ENCODE measurements around the gene DEPP1. TPM values are rescaled to one million over a fixed set of nuclear protein-coding genes. Genes with fewer than 3 reads are reported as not detected.

DEPP1 gene
- total RNA-seq, 2 experiments from 2014 or later, result not detected

DNA sequence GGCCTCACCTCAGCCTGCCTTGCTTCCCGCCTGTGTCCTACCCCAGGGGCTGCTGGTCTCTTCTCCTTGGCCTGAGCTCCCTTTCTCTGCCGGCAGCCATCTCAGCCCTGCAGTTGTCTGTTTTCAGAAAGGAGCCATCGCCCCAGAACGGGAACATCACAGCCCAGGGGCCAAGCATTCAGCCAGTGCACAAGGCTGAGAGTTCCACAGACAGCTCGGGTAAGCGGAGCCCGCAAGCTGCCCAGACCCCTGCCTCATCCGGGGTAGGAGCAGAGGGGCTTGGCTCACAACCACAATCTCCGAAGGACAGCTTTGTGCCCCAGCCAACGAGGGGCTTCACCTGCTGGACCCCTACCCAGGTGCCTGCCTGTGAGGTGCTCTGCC, 5.3 kb upstream of the DEPP1 start:
- DNase-seq (no peak), ATAC-seq (no peak)
- ChIA-PET CTCF (no interaction called here), POLR2A (no interaction called here)
- no peak overlapping the region for H3K27ac Mint-ChIP-seq
- H3K4me3 Mint-ChIP-seq, result no peak overlapping the region
- H3K9me3 Mint-ChIP-seq (ENCODE audit: insufficient read depth), result no peaks in the 10 kb centered on the region
- peaks cover 11% of the 10 kb centered on the region for H3K27me3 Mint-ChIP-seq (ENCODE audit: low read depth)
- peaks cover 3% of the 10 kb centered on the region for H3K4me1 Mint-ChIP-seq (ENCODE audit: low read depth)
- H3K36me3 Mint-ChIP-seq (ENCODE audit: low read depth), result no peaks in the 10 kb centered on the region

DNA sequence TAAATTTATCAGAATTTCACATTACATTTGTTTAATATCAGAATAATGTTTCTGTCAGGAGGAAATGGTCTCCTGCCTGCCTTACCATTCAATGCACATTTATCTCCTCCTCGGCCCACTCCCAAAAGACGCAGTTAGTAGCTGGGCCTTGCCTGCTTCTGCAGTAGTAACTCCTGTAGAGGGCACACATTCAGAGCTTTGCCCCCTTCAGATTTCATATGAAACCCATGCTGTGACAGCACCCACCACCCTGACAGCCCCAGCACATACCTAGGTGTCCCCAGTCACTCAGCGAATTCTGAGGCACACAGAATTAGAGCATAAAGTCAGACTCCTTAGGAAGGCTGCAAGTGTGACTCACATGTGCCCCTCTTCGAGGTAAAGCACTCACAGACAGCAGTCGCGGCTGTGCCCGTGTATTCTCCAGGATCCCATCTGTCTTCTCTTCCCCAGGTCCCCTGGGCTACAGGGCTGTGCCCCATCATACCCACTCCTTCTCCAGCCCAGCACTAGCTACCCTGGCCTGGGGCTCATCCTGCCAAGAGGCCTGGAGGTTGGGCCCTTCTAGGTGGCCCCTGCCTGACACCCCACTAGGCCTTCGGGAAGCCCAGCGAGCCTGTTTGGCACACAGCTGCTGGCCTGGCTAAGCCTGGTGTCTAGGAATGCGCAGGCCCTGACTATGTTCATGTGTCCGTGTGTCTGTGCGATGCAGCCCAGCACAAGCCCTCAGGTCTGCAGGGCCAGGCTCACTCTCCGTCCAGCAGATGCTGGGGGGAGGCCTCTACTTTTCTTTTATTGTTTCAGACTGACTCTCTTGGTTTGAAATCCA, 4.7 kb upstream of the DEPP1 start:
- no peak overlapping the region for H3K27ac Mint-ChIP-seq
- no peaks in the 10 kb centered on the region for H3K9me3 Mint-ChIP-seq (ENCODE audit: insufficient read depth)
- H3K36me3 Mint-ChIP-seq (ENCODE audit: low read depth), result no peaks in the 10 kb centered on the region
- peaks cover 9% of the 10 kb centered on the region for H3K27me3 Mint-ChIP-seq (ENCODE audit: low read depth)
- ATAC-seq (no peak), DNase-seq (no peak)
- ChIA-PET CTCF (no interaction called here), POLR2A (no interaction called here)
- H3K4me1 Mint-ChIP-seq (ENCODE audit: low read depth), result peaks cover 6% of the 10 kb centered on the region
- H3K4me3 Mint-ChIP-seq, result no peak overlapping the region

GRCh38 chr10:44982496-44982895, 3.9 kb upstream of the DEPP1 start:
- H3K27ac Mint-ChIP-seq, result no peak overlapping the region
- DNase-seq (no peak), ATAC-seq (no peak)
- peaks cover 9% of the 10 kb centered on the region for H3K27me3 Mint-ChIP-seq (ENCODE audit: low read depth)
- H3K4me1 Mint-ChIP-seq (ENCODE audit: low read depth), result peaks cover 10% of the 10 kb centered on the region
- H3K9me3 Mint-ChIP-seq (ENCODE audit: insufficient read depth), result no peaks in the 10 kb centered on the region
- ChIA-PET POLR2A (no interaction called here), CTCF (no interaction called here)
- no peaks in the 10 kb centered on the region for H3K36me3 Mint-ChIP-seq (ENCODE audit: low read depth)
- no peak overlapping the region for H3K4me3 Mint-ChIP-seq

GRCh38 chr10:44982114-44982460, 3.5 kb upstream of the DEPP1 start:
- CTCF ChIA-PET, result interaction anchor here (2.1 kb wide), 1 partner anchor 13 kb away, joined by 6 read pairs; no protein-coding TSS in a partner anchor
- Mint-ChIP-seq H3K4me1 (ENCODE audit: low read depth) (peaks cover 10% of the 10 kb centered on the region), H3K27me3 (ENCODE audit: low read depth) (peaks cover 9% of the 10 kb centered on the region), H3K9me3 (ENCODE audit: insufficient read depth) (no peaks in the 10 kb centered on the region), H3K4me3 (no peak overlapping the region), H3K36me3 (ENCODE audit: low read depth) (no peaks in the 10 kb centered on the region), H3K27ac (no peak overlapping the region)
- POLR2A ChIA-PET, result no interaction called here
- DNase-seq, result no peak
- no peak for ATAC-seq

GRCh38 chr10:44981172-44982113, 2.8 kb upstream of the DEPP1 start:
- no peak overlapping the region for H3K4me3 Mint-ChIP-seq
- H3K36me3 Mint-ChIP-seq (ENCODE audit: low read depth), result no peaks in the 10 kb centered on the region
- no peak overlapping the region for H3K27ac Mint-ChIP-seq
- H3K4me1 Mint-ChIP-seq (ENCODE audit: low read depth), result peaks cover 12% of the 10 kb centered on the region
- no peak for DNase-seq
- ChIA-PET CTCF (interaction anchor here (1.1 to 4.2 kb wide), 5 partner anchors 13 to 49 kb away, joined by 3 to 25 read pairs (median 3); partner anchors contain the start of genes RASSF4 and ZNF22), POLR2A (interaction anchor here (1.1 to 1.3 kb wide), 2 partner anchors 20 to 23 kb away, joined by 3 to 4 read pairs; no protein-coding TSS in a partner anchor)
- H3K9me3 Mint-ChIP-seq (ENCODE audit: insufficient read depth), result no peaks in the 10 kb centered on the region
- peaks cover 9% of the 10 kb centered on the region for H3K27me3 Mint-ChIP-seq (ENCODE audit: low read depth)
- ATAC-seq, result no peak

- POLR2A ChIA-PET, result interaction anchor here (0.9 to 1.3 kb wide), 3 partner anchors 21 to 53 kb away, joined by 3 to 4 read pairs (median 3); no protein-coding TSS in a partner anchor
- CTCF ChIA-PET, result interaction anchor here (1.1 to 4.2 kb wide), 6 partner anchors 12 to 48 kb away, joined by 3 to 25 read pairs (median 3); partner anchors contain the start of genes RASSF4 and ZNF22
Measured at GRCh38 chr10:44980309-44981171, 1.9 kb upstream of the DEPP1 start.

DNA sequence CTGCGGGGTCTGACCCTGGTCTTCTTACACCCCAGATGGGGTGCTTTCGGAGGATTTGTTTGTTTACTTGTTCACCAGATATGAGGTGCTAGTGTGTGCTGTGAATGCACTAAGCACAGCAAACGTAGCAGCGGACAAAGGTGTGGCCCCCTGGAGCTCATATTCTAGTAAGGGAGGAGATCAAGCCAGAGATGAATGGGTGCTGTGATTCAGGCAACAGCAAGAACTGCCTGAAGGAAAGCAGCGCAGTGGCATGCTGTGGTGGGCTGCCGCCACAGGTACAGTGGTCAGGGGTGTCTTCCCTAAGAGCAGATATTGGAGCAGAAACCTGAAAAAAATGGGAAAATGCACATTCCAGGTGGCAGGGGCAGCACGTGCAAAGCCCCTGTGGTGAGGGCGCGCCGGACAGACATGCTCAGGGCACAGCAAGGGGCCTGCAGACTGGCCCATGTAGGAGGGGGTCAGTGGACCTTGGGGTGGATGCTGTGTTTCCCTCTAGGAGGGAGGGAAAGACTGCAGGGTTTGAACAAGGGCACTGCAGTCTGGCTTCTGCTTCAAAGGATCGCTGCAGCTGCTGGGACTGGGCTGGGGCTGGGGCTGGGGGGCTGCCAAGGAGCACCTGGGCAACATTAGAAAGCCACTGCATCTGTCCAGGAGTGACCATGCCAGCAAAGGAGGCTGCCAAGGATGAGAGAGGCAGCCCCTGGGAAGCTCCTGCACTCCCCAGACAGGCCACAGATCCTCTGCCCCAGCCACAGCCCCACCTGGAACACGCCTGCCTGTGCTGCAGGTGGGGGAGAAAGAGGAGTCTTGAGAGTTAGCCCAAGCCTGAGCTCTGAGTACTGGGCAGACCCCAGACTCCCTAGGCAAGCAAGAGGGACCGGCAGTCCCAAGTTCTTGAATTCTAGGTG, 927 bp upstream of the DEPP1 start:
- no peaks in the 10 kb centered on the region for H3K27me3 Mint-ChIP-seq (ENCODE audit: low read depth)
- ChIA-PET CTCF (interaction anchor here (1.1 to 4.2 kb wide), 4 partner anchors 11 to 47 kb away, joined by 3 to 25 read pairs (median 5); partner anchors contain the start of gene RASSF4), POLR2A (interaction anchor here (0.9 to 1.8 kb wide), 4 partner anchors 21 to 52 kb away, joined by 3 to 6 read pairs (median 4); partner anchors contain the start of gene ZNF22)
- H3K9me3 Mint-ChIP-seq (ENCODE audit: insufficient read depth), result no peaks in the 10 kb centered on the region
- no peak overlapping the region for H3K27ac Mint-ChIP-seq
- H3K4me1 Mint-ChIP-seq (ENCODE audit: low read depth), result peaks cover 18% of the 10 kb centered on the region
- H3K36me3 Mint-ChIP-seq (ENCODE audit: low read depth), result no peaks in the 10 kb centered on the region
- ATAC-seq (no peak), DNase-seq (no peak)
- H3K4me3 Mint-ChIP-seq, result no peak overlapping the region

More at GRCh38 chr10:44980309-44981171, 1.9 kb upstream of the DEPP1 start:
- ATAC-seq (no peak), DNase-seq (no peak)
- Mint-ChIP-seq H3K4me1 (ENCODE audit: low read depth) (peaks cover 15% of the 10 kb centered on the region), H3K9me3 (ENCODE audit: insufficient read depth) (no peaks in the 10 kb centered on the region), H3K4me3 (no peak overlapping the region), H3K36me3 (ENCODE audit: low read depth) (no peaks in the 10 kb centered on the region), H3K27me3 (ENCODE audit: low read depth) (peaks cover under 1% of the 10 kb centered on the region), H3K27ac (no peak overlapping the region)

DNA sequence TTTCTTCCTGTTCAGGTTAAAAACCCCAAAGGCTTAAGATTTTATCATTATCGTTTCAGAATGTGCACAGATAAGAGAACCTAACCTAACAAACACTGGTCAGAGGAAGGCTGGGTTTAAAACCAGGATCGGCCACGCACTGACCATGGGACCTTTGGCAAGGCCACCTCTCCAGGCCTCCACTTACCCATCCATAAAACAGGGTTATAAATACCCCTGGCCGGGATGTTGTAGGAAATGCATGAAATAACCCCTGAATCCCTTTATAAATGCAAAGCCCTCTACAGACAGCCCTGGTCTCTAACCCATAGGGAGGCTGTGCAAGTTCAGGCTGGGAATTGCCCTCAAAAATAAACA, 418 bp downstream of the DEPP1 start:
- Mint-ChIP-seq H3K4me3 (no peak overlapping the region), H3K4me1 (ENCODE audit: low read depth) (peaks cover 30% of the 10 kb centered on the region), H3K27ac (no peak overlapping the region), H3K9me3 (ENCODE audit: insufficient read depth) (no peaks in the 10 kb centered on the region), H3K27me3 (ENCODE audit: low read depth) (no peaks in the 10 kb centered on the region), H3K36me3 (ENCODE audit: low read depth) (no peaks in the 10 kb centered on the region)
- ATAC-seq (no peak), DNase-seq (no peak)
- POLR2A ChIA-PET, result interaction anchor here (1.8 kb wide), 1 partner anchor 22 kb away, joined by 6 read pairs; the partner anchor contains the start of gene ZNF22
- CTCF ChIA-PET, result interaction anchor here (1.6 to 4.2 kb wide), 2 partner anchors 10 to 46 kb away, joined by 7 to 25 read pairs; no protein-coding TSS in a partner anchor

DNA sequence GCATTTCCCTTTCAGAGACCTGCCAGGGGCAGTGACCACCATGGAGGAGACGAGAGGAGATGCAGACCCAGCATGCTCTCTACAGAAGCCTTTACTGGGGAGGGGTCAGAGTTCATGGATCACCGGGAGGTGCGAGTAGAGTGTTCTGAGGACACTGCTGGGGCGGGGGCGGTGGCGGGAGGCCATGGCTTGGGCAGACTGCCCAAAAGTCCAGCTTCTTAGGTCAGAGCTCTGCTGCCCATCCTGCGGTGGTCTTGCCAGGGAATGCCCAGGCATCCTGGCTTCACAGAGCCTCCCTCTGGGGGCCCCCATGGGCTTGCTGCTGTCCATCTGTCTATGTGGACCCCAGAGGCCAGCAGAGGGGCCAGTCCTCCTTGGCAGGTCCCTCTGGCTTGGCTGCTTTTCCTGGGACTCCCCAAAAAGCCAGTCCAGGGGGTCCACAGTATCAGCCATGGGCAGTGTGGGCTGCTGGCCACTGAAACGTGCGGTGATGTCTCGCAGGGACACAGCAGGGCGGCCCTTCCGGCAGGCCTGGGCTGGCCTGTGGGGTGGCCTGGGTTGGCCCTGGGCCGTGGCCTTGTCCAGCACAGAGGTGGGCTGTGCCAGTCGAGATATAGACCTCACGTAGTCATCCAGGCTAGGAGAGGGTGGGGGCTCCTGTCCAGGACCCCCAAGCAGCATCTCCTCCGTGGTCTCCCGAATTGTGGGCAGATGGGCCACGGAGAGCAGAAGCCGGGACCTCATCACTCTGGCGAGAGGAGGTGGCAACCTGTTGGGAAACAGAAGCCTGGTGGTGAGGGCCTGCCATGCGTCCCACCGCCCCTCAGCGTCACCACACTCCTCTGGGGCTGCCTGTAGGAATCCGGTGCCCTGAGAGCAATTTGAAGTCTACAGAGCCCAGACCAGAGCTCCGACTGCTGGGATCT, 1.1 kb downstream of the DEPP1 start:
- DNase-seq (no peak), ATAC-seq (no peak)
- ChIA-PET POLR2A (interaction anchor here (1.8 kb wide), 1 partner anchor 23 kb away, joined by 6 read pairs; the partner anchor contains the start of gene ZNF22), CTCF (interaction anchor here (4.2 kb wide), 1 partner anchor 45 kb away, joined by 25 read pairs; no protein-coding TSS in a partner anchor)
- Mint-ChIP-seq H3K27me3 (ENCODE audit: low read depth) (no peaks in the 10 kb centered on the region), H3K4me1 (ENCODE audit: low read depth) (peaks cover 31% of the 10 kb centered on the region), H3K27ac (no peak overlapping the region), H3K9me3 (ENCODE audit: insufficient read depth) (no peaks in the 10 kb centered on the region), H3K36me3 (ENCODE audit: low read depth) (no peaks in the 10 kb centered on the region), H3K4me3 (no peak overlapping the region)
